Left ventricle myocardium superior (tissue), 1 donor: ENCODE measurements around the gene FBXL20. TPM values are rescaled to one million over a fixed set of nuclear protein-coding genes. Genes with fewer than 3 reads are reported as not detected.
A peak's percentile ranks its signal among the peaks of the same experiment; 100 is the strongest.
"Not testable (repeated sequence)": the region's sequence is repeated elsewhere in the genome, so short reads cannot be mapped to it uniquely, and the experiment has no call there.

Experiments
- ATAC-seq: fragments of 200-7000 bp; cut with Tn5 transposase; one replicate; pipeline ENCODE4 v1.9.1; 2020; ENCODE audit warnings: mild to moderate bottlenecking, moderate library complexity
- DNase-seq: peaks from one replicate; pipeline ENCODE4 v3.0.0-alpha.2; 2020
- intact Hi-C: fragments of 100-400 bp; cut with micrococcal nuclease; formaldehyde crosslinking; loops from one replicate; pipeline ENCODE4 v1.11.0; 2022
- total RNA-seq: library from RNA; stranded (reverse); fragmentation: NEBNext Ultra II Directional; extraction: Animal tissue kit (Norgen Biotek cat#: 25700); gene quantifications from one replicate; pipeline ENCODE4 v1.2.1, GENCODE V29; 2021
- donor health status: DM: no; HTN: yes; CAD: no; lungs with severe emphysema.

The FBXL20 gene
- total RNA-seq, 1 donor from 2014 or later, result 13.4 TPM

DNA sequence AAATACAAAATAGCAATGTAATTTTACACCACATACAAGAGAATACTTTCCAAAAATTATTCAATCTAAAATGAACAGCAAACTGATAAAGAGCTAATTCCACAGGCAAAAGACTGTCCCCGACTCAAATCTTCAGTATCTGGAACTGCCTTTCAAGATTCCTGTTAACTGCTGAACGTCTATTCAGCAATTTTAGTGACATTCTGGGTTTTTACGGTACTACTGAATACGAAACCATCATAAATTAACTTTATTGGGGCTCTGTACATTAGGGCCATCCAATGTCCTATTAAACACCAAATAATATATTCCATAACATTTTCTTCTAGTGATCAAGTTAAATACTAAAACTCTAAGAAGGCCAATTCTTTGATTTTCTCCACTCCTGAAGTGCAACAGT is 1.6 kb downstream of the FBXL20 start:
- DNase-seq, result no peak
- intact Hi-C loops, result loop anchor here (10.0 kb wide), 1 partner anchor 125 kb away; no protein-coding TSS in a partner anchor
- no peak for ATAC-seq

GRCh38 chr17:39393736-39394135 is 7.7 kb downstream of the FBXL20 start:
- ATAC-seq (no peak), DNase-seq (no peak)
- intact Hi-C loops, result loop anchor here (10.0 kb wide), 1 partner anchor 119 kb away; no protein-coding TSS in a partner anchor

DNA sequence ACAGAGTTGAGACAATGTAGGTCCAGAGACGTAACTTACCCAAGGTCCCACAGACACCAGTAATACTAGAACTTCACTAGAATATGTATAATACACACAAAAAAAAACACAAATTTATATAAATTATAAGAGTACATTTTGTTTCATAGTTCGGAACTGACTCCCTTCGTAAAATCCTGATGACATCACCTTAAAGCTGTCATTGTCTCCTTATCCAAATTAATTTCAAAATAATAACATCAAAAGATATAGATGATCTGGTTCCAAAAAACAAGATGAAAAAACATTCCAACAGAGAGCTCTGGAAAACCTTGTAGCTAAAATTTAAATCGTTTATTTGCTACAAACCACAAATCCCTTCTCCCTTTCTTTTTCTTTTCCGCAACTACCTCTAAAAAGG is 10.0 kb downstream of the FBXL20 start:
- DNase-seq (no peak), ATAC-seq (no peak)
- intact Hi-C loops, result loop anchor here (10.0 kb wide), 1 partner anchor 117 kb away; no protein-coding TSS in a partner anchor

- no peak for DNase-seq
- intact Hi-C loops, result no loop called here
- no peak for ATAC-seq
Measured at GRCh38 chr17:39385040-39385439, 16.4 kb downstream of the FBXL20 start.

DNA sequence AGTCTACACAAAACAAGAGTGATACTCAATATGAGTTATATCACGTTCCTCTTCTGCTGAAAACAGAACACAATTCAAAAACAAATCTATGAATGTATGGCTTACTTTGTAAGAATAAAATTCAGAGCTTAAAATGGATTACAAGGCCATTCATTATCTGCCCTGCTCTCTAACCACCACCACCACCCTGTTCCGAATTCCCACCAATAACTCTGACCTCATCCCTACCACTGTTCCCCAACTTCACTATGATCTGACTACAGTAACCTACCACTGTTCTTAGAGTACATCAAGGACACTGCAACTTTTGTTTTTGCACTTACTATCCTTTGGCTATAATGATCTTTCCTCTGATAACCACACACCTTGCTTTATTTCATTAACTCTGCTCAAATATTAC is 21.3 kb downstream of the FBXL20 start:
- intact Hi-C loops, result no loop called here
- DNase-seq, result no peak
- ATAC-seq, result no peak

DNA sequence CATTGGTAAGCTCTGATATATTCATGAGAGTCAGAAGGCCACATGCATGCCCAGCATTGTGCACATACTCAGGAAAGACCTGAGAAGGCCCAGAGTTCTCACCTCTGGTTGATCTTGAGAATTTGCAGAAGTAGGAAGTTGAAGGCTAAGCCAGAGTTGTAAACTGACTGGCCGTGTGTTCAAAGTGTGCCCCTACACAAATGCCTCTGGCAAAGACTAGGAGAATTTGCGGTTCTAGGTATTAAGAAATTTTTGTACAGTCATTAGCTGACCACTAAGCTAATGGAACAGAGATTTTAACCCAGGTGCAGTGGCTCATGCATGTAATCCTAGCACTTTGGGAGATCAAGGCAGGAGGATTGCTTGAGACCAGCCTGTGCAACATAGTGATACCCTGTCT is 25.0 kb downstream of the FBXL20 start:
- intact Hi-C loops, result no loop called here
- ATAC-seq, result no peak
- no peak for DNase-seq

DNA sequence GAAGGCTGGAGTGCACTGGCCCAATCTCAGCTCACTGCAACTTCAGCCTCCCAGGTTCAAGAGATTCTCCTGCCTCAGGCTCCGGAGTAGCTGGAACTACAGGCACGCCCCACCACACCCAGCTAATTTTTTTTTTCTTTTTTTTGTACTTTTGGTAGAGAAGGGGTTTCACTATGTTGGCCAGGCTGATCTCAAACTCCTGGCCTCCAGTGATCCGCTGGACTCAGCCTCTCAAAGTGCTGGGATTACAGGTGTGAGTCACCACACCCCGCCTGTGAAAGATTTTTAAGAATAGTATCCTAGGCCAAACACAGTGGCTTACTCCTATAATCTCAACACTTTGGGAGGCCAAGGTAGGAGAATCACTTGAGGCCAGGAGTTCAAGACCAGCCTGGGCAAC is 33.6 kb downstream of the FBXL20 start:
- DNase-seq, intact Hi-C loops, ATAC-seq: not testable (repeated sequence)

DNA sequence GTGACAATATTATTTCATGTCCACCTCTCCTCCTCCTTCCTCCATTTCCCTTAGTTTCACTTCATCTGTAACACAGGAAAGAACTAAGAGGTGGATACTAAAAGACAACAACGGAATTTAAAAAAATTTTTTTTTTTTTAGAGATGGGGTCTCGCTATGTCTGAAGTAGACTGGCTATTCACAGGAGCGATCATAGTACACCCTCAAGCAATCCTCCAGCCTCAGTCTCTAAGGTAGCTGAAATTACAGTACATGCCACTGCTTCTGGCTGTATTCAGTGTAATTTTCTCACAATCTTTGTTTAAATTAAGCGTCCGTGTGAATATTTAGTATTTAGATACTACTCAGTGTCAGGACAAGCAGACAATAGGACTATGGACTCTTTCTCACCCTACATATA is 35.6 kb downstream of the FBXL20 start:
- intact Hi-C loops, result no loop called here
- ATAC-seq (peak; percentile 16), DNase-seq (no peak)

- intact Hi-C loops, result no loop called here
- ATAC-seq (peak; percentile 59), DNase-seq (no peak)
Measured at GRCh38 chr17:39365242-39365641, 36.2 kb downstream of the FBXL20 start.

DNA sequence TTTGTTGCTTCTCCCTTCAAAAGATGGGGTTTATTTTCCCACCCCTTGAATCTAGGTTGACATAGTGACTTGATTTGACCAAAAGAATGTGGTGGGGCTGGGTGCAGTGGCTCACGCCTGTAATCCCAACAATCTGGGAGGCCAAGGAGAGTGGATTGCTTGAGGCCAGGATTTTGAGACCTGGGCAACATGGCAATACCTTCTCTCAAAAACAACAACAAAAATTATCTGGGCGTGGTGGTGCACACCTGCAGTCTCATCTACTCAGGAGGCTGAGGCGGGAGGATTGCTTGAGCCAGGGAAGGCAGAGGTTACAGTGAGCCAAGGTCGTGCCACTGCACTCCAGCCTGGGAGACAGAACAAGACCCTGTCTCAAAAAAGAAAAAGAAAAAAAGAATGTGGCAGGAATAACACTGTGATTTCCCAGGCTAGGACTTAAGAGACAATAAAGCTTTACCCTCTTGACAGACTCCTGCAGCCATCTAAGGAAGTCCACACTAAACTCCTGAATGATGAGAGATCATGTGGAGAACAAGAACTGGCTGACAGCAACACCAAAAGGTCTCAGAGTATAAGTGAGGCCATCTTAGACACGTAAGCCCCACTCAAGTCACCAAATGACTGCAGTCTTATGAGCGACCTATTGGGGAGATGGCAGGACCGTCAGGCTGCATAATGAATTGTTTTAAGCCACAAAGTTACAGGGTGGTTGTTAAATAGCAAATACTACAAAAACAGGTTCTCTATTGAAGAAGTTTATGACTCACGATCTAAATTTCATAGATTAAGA is 37.0 kb downstream of the FBXL20 start:
- DNase-seq (no peak), ATAC-seq (peak; percentile 21)
- intact Hi-C loops, result no loop called here

DNA sequence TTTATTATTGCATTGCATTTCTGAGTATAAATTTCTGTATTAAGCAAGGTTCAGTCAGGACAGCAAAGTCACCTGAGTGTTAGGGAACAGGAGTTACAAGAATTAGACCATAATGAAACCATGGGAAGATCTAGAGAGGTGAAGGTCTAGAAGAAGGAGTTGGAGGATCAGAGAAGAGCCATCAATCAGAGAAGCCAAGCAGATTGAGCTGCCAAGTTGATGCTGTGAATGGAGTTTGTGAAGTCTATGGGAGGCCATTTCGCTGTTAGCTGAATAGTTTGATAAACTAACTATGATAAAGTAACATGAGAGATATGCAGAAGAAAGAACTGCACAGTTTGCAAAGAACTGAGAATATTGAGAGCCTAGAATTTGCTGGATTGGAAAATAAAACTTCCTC is 40.4 kb downstream of the FBXL20 start:
- intact Hi-C loops, result no loop called here
- ATAC-seq (no peak), DNase-seq (no peak)

DNA sequence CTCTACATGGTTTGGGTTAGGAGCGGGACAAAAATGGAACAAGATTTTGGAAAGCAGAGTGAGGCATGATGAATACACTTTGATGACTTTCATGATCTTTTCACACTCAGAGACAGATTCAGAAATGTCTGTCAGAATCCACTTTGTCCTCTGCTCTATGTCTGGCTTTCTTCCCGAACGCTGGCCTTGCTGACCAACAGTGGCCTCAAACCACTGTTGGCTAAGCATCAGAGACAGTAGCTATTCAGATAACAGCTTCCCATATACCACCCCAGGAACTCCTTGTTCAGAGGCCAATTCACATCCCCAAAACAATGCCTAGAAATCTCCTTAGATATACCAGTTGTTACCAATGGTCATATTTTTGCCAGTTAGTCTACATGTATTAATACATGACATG is 40.9 kb downstream of the FBXL20 start:
- ATAC-seq, result peak; percentile 75

DNA sequence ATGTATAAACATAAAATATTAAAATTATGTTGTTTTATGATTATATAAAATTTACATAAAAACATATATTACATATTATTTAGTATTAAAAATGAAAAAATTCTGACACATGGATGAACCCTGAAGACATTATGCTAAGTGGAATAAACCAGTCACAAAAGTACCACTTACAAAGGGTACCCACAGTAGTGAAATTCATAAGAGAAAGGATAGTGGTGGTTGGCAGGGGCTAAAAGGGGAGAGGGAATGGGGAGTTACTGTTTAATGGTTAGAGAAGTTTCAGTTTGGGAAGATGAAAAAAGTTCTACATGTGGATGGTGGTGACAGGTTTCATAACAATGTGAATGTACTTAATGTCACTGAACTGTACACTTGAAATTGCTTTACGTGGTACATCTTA is 41.4 kb downstream of the FBXL20 start:
- ATAC-seq (no peak), DNase-seq (no peak)
- intact Hi-C loops, result no loop called here

More for the DNA sequence above, 40.9 kb downstream of the FBXL20 start:
- no peak for DNase-seq
- intact Hi-C loops, result no loop called here

DNA sequence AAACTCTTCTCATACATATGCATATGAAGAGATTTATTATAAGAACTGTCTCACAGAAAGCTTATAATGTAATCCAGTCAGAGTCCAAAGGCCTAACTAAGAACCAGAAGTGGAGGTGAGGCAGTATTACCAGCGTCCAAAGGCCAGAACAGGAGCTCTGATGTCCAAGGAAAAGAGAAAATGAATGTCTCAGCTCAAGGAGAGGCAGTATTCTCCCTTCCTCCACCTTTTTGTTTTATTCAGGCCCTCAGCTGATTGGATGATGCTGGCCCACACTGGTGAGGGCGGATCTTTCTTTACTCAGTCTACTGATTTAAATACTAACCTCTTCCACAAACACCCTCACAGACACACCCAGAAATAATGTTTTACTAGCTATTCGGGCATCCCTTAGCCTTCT is 43.4 kb downstream of the FBXL20 start:
- ATAC-seq, result no peak
- DNase-seq, result no peak
- intact Hi-C loops, result no loop called here

GRCh38 chr17:39357488-39357887 is 43.9 kb downstream of the FBXL20 start:
- ATAC-seq (no peak), DNase-seq (no peak)
- intact Hi-C loops, result no loop called here

- no peak for DNase-seq
- intact Hi-C loops, result no loop called here
- ATAC-seq, result no peak
Measured at GRCh38 chr17:39352986-39353385, 48.4 kb downstream of the FBXL20 start.

DNA sequence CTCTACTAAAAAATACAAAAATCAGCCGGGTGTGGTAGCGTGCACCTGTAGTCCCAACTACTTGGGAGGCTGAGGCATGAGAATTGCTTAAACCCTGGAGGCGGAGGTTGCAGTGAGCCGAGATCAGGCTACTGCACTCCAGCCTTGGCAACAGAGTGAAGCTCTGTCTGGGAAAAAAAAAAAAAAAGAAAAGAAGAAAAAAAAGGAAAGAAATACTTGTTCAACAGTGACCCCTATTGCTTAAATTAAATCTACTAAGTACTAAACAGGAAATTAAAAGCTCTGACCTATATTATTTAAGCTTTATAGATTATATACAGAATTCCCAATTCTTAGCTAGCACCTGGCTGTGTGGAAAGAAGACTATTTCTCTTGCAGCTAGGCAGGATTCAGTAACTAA is 48.9 kb downstream of the FBXL20 start:
- no peak for DNase-seq
- ATAC-seq, result peak; percentile 54
- intact Hi-C loops, result no loop called here

DNA sequence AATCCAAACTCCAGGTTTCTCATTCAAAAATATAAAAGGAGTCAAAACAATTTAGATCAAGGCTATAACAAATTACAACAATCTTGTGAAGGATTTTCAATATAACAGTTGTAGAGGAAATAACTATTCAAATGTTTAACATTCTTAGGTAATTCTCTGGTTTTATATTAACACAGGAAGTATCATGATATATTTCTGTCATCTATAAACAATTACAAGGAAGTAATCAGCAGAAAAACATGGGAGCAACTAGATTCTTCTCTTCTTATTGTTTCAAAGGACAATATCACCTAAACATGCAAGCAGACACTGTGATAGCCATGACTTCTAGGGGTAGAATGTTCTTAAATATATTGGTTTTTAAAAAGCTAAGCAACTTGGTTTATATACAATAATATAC is 49.9 kb downstream of the FBXL20 start:
- ATAC-seq (no peak), DNase-seq (no peak)
- intact Hi-C loops, result no loop called here

- no peak for DNase-seq
Measured at GRCh38 chr17:39349246-39349645, 52.2 kb downstream of the FBXL20 start.

DNA sequence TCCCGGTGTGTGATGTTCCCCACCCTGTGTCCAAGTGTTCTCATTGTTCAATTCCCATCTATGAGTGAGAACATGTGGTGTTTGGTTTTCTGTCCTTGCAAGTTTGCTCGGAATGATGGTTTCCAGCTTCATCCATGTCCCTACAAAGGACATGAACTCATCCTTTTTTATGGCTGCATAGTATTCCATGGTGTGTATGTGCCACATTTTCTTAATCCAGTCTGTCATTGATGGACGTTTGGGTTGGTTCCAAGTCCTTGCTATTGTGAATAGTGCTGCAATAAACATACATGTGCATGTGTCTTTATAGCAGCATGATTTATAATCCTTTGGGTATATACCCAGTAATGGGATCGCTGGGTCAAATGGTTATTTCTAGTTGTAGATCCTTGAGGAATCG is 54.6 kb downstream of the FBXL20 start:
- intact Hi-C loops, ATAC-seq, DNase-seq: not testable (repeated sequence)

More at GRCh38 chr17:39349246-39349645, 52.2 kb downstream of the FBXL20 start:
- ATAC-seq, result no peak
- intact Hi-C loops, result no loop called here

GRCh38 chr17:39341541-39341940 is 59.9 kb downstream of the FBXL20 start:
- DNase-seq (no peak), ATAC-seq (no peak)
- intact Hi-C loops, result no loop called here
